Inflammatory macrophage (primary cell): ENCODE data around the gene AKNA.
A peak's percentile ranks its signal among the peaks of the same experiment; 100 is the strongest.

Source experiments
- DNase-seq, 2 donors: peaks; one replicate each; pipeline ENCODE4 v3.0.0-alpha.2; 2020 to 2022

Gene AKNA

GRCh38 chr9:114316605-114317230 is 71.1 kb downstream of the AKNA start:
- DNase-seq, result no peak

- DNase-seq, result peak; percentile 92 to 93
Measured at GRCh38 chr9:114315723-114316363, 71.9 kb downstream of the AKNA start.

- DNase-seq, result no peak
Measured at GRCh38 chr9:114314881-114315722, 72.7 kb downstream of the AKNA start.

GRCh38 chr9:114314256-114314867 is 73.4 kb downstream of the AKNA start:
- no peak for DNase-seq

GRCh38 chr9:114313186-114313585 is 74.6 kb downstream of the AKNA start:
- DNase-seq, result no peak

- no peak for DNase-seq
Measured at GRCh38 chr9:114312513-114312875, 75.3 kb downstream of the AKNA start.

- no peak for DNase-seq
Measured at GRCh38 chr9:114311571-114312512, 75.9 kb downstream of the AKNA start.

GRCh38 chr9:114310471-114311450 is 77.0 kb downstream of the AKNA start:
- DNase-seq, result no peak

GRCh38 chr9:114309096-114309495 is 78.7 kb downstream of the AKNA start:
- DNase-seq, result no peak

- no peak for DNase-seq
Measured at GRCh38 chr9:114308361-114308950, 79.3 kb downstream of the AKNA start.

- DNase-seq, result no peak
Measured at GRCh38 chr9:114307899-114308267, 79.9 kb downstream of the AKNA start.

- DNase-seq, result no peak
Measured at GRCh38 chr9:114304416-114305188, 83.2 kb downstream of the AKNA start.

- no peak for DNase-seq
Measured at GRCh38 chr9:114303977-114304376, 83.8 kb downstream of the AKNA start.

- DNase-seq, result no peak
Measured at GRCh38 chr9:114303571-114303970, 84.2 kb downstream of the AKNA start.

GRCh38 chr9:114302727-114303126 is 85.1 kb downstream of the AKNA start:
- DNase-seq, result no peak

- no peak for DNase-seq
Measured at GRCh38 chr9:114301798-114302565, 85.8 kb downstream of the AKNA start.

- no peak for DNase-seq
Measured at GRCh38 chr9:114300846-114301797, 86.7 kb downstream of the AKNA start.
